Endodermal cell (in vitro differentiated cells): ENCODE measurements around the gene MYL7. TPM values are rescaled to one million over a fixed set of nuclear protein-coding genes. Genes with fewer than 3 reads are reported as not detected.

Source experiments
- DNase-seq: peaks from one replicate; pipeline ENCODE4 v3.0.0-alpha.2; 2017
- H3K27ac ChIP-seq: 2 replicates; pipeline ENCODE4 v1.5.1; 2013; ENCODE audit warnings: mild to moderate bottlenecking, low read depth, low read length, moderate library complexity
- H3K27me3 ChIP-seq: 2 replicates; pipeline ENCODE4 v1.6.1; 2013; ENCODE audit warnings: mild to moderate bottlenecking, low read length, moderate library complexity; ENCODE audit not compliant: insufficient read depth, control insufficient read depth, poor library complexity, severe bottlenecking
- H3K36me3 ChIP-seq: 2 replicates; pipeline ENCODE4 v1.7.0; 2013; ENCODE audit warnings: mild to moderate bottlenecking, low read length, moderate library complexity; ENCODE audit not compliant: control insufficient read depth, insufficient read depth
- H3K4me1 ChIP-seq: one replicate; pipeline ENCODE4 v1.7.0; 2013; ENCODE audit warnings: low read length; ENCODE audit not compliant: control insufficient read depth, insufficient read depth
- H3K4me3 ChIP-seq: 2 replicates; pipeline ENCODE4 v1.5.1; 2013; ENCODE audit warnings: mild to moderate bottlenecking, low read length, moderate library complexity
- H3K9ac ChIP-seq: 2 replicates; pipeline ENCODE4 v1.6.1; 2013; ENCODE audit warnings: mild to moderate bottlenecking, low read length, moderate library complexity; ENCODE audit not compliant: poor library complexity, severe bottlenecking; ENCODE audit errors: extremely low read depth
- H3K9me3 ChIP-seq: 2 replicates; pipeline ENCODE4 v1.6.1; 2013; ENCODE audit warnings: mild to moderate bottlenecking, low read length, moderate library complexity; ENCODE audit not compliant: control insufficient read depth
- H3K27ac Mint-ChIP-seq: 2 replicates; pipeline ENCODE4 v1.8.0; 2020; ENCODE audit warnings: mixed read lengths
- H3K27me3 Mint-ChIP-seq: 2 replicates; pipeline ENCODE4 v1.8.0; 2021; ENCODE audit warnings: mild to moderate bottlenecking, mixed read lengths; ENCODE audit not compliant: insufficient read depth
- H3K36me3 Mint-ChIP-seq: 2 replicates; pipeline ENCODE4 v1.8.0; 2020; ENCODE audit warnings: low read depth, mixed read lengths
- H3K4me1 Mint-ChIP-seq: 2 replicates; pipeline ENCODE4 v1.8.0; 2020; ENCODE audit warnings: mixed read lengths
- H3K4me3 Mint-ChIP-seq: 2 replicates; pipeline ENCODE4 v1.8.0; 2020; ENCODE audit warnings: mild to moderate bottlenecking, moderate library complexity, mixed read lengths
- H3K9me3 Mint-ChIP-seq: 2 replicates; pipeline ENCODE4 v1.8.0; 2020; ENCODE audit warnings: mild to moderate bottlenecking, mixed read lengths
- CTCF ChIP-seq: fragments of 200-600 bp; sonication (generic); conservative IDR thresholded peaks from 2 replicates; pipeline ENCODE4 v1.5.0; 2021; ENCODE audit warnings: antibody characterized with exemption, mild to moderate bottlenecking
- WGBS, 2 experiments: methylation state at CpG; one replicate each; pipeline versions ENCODE4 v1.1.5 to v1.1.7; 2013; ENCODE audit warnings: missing lambda C conversion rate in 2 of 2, mixed read lengths in 1 of 2; ENCODE audit not compliant: insufficient coverage in 1 of 2, insufficient read length in 1 of 2; 5-methylcytosine and 5-hydroxymethylcytosine counted together
- total RNA-seq, 2 donors: library from RNA; stranded (reverse); fragmentation: NEBNext Ultra II Directional in 1 of 2; extraction: Animal tissue kit (Norgen Biotek cat#: 25700) in 1 of 2; gene quantifications; 2 replicates in 1 of 2; 3 replicates in 1 of 2; pipeline ENCODE4 v1.2.1, GENCODE V29; 2021

The MYL7 gene
- total RNA-seq, 2 donors from 2014 or later, result 115 to 120 TPM

DNA sequence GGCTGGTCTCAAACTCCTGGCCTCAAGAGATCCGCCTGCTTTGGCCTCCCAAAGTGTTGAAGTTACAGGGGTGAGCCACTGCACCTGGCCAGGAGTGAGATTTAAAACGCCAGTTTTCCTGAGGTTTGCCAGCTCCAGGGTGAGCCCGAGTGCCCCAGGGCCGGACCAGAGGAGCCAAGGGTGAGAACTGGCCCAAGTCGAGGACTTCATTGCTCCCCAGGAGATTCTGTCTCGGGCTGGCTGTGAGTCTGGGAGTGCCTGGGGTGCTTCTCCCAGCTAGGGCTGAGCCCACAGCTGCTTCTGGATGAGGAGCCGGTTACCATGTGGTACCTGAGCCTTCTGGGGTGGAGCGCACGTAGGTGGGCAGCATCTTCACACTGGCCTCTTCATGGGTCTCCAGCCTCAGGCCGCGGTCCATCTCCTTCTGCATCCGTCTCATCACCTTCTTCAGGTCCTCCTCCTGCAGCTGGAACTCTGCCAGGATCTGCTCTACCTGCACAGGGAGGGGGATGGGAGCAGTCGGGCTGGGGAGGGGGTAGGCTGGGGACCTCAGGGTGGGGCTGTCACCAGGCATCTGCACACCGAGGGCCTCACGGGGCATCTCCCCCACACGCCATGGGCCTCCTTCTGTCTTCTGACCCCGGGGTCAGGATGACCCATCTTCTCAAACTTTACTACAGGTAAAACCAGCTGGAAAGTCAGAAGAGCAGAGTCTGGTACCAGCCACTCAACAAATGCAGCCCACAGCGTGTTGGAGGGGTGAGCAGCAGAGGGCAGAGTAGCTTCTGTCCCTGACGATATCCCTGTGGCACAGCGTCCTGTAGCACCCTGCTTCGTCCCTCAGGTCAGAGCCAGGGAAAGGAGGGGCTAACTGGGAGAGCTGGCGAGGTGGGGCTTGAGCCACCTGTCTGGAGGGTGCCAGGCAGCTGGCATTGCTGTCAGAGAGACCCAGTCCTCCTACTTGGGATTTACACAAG, 12.1 kb upstream of the MYL7 start:
- Histone ChIP-seq H3K36me3 (no peaks in the 10 kb centered on the region), H3K4me1 (no peaks in the 10 kb centered on the region), H3K4me3 (no peak overlapping the region), H3K9me3 (no peaks in the 10 kb centered on the region), H3K27ac (no peak overlapping the region), H3K27me3 (no peaks in the 10 kb centered on the region), H3K9ac (no peak overlapping the region)
- no peaks in the 10 kb centered on the region for H3K36me3 Mint-ChIP-seq
- peak; percentile 61 for DNase-seq
- H3K4me3 Mint-ChIP-seq, result no peak overlapping the region
- 84 to 87% methylated on average over 10 to 22 of the region's 22 CpGs for WGBS, 2 experiments
- peak; percentile 42 for TF ChIP-seq CTCF
- no peaks in the 10 kb centered on the region for H3K27me3 Mint-ChIP-seq
- H3K4me1 Mint-ChIP-seq, result no peaks in the 10 kb centered on the region
- no peak overlapping the region for H3K27ac Mint-ChIP-seq
- no peaks in the 10 kb centered on the region for H3K9me3 Mint-ChIP-seq

DNA sequence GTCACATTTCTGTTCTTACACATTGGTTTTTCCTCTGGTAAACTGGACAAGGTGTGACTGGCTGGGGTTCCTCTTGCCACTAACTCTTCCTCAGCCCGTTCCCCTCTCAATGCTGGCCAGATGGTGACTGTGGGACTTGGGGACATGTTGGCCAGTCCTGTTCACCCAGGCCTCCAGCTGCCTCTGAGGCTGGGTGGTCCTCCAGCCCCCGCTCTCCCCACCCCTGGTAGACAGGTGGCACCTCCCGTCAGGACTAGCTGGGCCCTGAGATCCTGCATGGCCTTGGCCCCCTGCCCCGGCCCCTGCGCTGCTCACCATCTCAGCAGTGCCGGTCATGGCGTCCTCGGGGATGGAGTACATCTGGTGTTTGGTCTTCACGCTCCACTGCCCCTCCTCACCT, 10.8 kb upstream of the MYL7 start:
- H3K27ac Mint-ChIP-seq, result no peak overlapping the region
- no peak overlapping the region for H3K9ac ChIP-seq
- H3K4me3 ChIP-seq, result no peak overlapping the region
- peak; percentile 32 for DNase-seq
- no peaks in the 10 kb centered on the region for H3K36me3 Mint-ChIP-seq
- H3K36me3 ChIP-seq, result no peaks in the 10 kb centered on the region
- H3K4me1 Mint-ChIP-seq, result peaks cover 11% of the 10 kb centered on the region
- H3K27ac ChIP-seq, result no peak overlapping the region
- no peak overlapping the region for H3K4me3 Mint-ChIP-seq
- H3K27me3 Mint-ChIP-seq, result peaks cover 1% of the 10 kb centered on the region
- H3K27me3 ChIP-seq, result no peaks in the 10 kb centered on the region
- no peaks in the 10 kb centered on the region for H3K9me3 ChIP-seq
- peaks cover 7% of the 10 kb centered on the region for H3K4me1 ChIP-seq
- WGBS, 2 experiments, result 92 to 95% methylated on average over 2 to 9 of the region's 9 CpGs
- TF ChIP-seq CTCF, result no peak
- H3K9me3 Mint-ChIP-seq, result no peaks in the 10 kb centered on the region

DNA sequence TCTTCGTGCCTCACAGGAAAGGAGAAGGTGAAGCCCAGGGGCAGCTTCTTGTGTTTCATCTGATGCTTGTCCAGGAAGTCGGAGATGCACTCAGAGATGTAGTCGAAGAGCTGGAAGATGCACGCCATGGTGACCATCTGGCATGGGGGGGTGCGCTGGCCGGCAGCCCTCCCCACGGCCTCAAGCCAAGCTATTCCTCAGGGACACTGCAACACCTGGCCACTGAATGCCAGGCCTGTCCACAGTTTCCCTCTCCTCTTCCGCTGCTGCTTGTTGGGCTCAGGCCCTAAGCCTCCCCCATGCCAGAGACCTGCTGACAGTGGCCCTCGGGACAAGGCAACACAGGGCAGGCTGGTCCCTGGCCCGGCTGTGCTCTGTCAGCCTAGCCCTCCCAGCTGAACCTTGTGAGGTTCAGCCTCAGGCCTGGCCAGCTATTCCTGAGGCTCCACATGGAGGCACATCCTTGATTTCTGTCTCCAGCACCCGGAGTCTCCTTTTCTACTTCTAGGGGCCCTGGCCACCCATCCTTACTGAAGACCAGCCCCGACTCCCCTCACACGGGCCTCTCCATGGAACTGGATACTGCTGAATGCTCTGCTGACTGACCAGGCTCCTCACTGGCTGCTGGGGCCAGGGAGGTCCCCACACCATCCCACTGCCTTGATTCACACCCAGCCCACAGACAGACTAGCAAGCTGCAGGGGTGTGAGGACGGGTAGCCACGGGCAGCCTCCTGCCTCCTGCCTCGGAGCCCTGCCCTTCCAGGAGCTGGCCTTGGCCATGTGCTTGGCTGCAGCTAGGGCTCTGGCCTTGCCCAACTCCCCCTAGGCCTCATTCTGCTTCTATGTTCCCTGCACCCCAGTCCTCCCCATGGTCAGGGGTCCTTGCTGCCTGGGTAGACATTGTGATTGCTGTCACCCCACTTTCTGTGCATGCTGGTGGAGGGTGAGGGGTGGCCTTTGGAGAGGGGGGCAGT, 10.1 kb upstream of the MYL7 start:
- no peak overlapping the region for H3K4me3 Mint-ChIP-seq
- 92 to 95% methylated on average over 11 to 16 of the region's 16 CpGs for WGBS, 2 experiments
- peaks cover 11% of the 10 kb centered on the region for H3K4me1 ChIP-seq
- H3K9ac ChIP-seq, result no peak overlapping the region
- peaks cover 15% of the 10 kb centered on the region for H3K4me1 Mint-ChIP-seq
- H3K27me3 ChIP-seq, result no peaks in the 10 kb centered on the region
- no peak for TF ChIP-seq CTCF
- DNase-seq, result peak; percentile 34
- H3K27ac ChIP-seq, result no peak overlapping the region
- no peaks in the 10 kb centered on the region for H3K36me3 Mint-ChIP-seq
- H3K4me3 ChIP-seq, result no peak overlapping the region
- peaks cover 7% of the 10 kb centered on the region for H3K27me3 Mint-ChIP-seq
- no peaks in the 10 kb centered on the region for H3K36me3 ChIP-seq
- no peaks in the 10 kb centered on the region for H3K9me3 ChIP-seq
- no peaks in the 10 kb centered on the region for H3K9me3 Mint-ChIP-seq
- no peak overlapping the region for H3K27ac Mint-ChIP-seq
